ENCODE data around the gene TTLL11.

DNA sequence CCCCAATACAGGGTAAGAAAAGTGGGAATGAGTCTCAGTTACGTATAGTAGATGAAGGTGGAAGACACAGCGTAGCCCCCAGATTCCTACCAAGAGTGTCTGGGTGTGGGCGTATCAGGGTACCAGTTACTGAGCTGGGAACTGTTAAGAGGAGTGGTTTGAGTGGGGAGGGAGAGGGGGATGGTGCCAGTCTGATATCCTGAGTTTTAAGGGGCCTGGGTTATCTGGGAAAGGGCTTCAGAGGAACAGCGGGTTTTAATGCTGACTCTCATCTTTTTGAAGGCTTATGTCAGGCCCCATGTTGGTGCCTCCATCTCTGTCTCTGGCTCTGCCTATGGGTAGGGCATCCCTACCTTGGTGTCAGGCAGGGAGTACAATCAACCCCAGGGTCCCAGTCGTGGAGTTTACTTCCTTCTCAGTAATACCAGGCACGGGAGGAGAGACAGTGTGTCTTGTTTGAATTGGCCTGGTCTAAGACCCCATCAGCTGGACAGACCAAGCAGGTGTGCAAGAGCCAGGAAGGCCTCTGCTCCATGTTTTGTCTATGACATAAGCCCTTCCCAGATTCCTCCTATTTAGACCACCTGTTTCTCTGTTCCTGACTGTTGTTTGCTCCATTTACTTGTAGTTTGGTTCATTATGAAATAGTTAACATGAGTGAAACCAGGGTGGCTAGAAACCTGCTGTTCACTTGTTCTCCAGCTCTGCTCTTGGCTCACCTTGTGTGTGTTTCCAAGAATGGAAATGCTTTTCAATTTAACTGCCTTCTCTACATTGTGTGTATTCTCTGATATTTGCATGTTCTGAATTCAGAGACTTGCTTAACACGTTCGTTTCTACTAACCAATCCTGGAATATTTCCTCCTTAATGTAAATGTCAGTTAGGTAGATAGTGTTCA lies 316.1 kb downstream of the TTLL11 start:
- TF ChIP-seq, protein P1, sequence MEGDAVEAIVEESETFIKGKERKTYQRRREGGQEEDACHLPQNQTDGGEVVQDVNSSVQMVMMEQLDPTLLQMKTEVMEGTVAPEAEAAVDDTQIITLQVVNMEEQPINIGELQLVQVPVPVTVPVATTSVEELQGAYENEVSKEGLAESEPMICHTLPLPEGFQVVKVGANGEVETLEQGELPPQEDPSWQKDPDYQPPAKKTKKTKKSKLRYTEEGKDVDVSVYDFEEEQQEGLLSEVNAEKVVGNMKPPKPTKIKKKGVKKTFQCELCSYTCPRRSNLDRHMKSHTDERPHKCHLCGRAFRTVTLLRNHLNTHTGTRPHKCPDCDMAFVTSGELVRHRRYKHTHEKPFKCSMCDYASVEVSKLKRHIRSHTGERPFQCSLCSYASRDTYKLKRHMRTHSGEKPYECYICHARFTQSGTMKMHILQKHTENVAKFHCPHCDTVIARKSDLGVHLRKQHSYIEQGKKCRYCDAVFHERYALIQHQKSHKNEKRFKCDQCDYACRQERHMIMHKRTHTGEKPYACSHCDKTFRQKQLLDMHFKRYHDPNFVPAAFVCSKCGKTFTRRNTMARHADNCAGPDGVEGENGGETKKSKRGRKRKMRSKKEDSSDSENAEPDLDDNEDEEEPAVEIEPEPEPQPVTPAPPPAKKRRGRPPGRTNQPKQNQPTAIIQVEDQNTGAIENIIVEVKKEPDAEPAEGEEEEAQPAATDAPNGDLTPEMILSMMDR (IDR thresholded peaks at IDR 0.05) = no peak
- no peak for TF ChIP-seq POLR2A (IDR thresholded peaks at IDR 0.05)

Data from Peyer's patch (tissue), 4 donors.